HEK293 (cell line): ENCODE measurements around the gene QPCT.

Source experiments
- CTCF ChIA-PET: fragments of 350-600 bp; formaldehyde crosslinking; extraction: SDS; loops from one replicate; lab custom pipeline; 2021; ENCODE audit warnings: antibody characterized with exemption; lab: Yijun Ruan, JAX
- POLR2A ChIA-PET: fragments of 300-600 bp; formaldehyde crosslinking; extraction: SDS; loops from one replicate; lab custom pipeline; 2020; ENCODE audit warnings: antibody characterized with exemption, inconsistent platforms; lab: Yijun Ruan, JAX
- H3K27ac ChIP-seq: fragments of 200-500 bp; sonication (Bioruptor generic); 2 replicates; pipeline ENCODE4 v1.5.1; 2014; ENCODE audit warnings: low read depth, low read length, control low read depth, inconsistent platforms; ENCODE audit errors: extremely low read depth
- H3K36me3 ChIP-seq, 2 experiments: fragments of 200-500 bp in 1 of 2; sonication (Bioruptor generic) in 1 of 2; 1 replicate in 1 of 2; 2 replicates in 1 of 2; pipeline ENCODE4 v1.5.1; 2014 to 2017; ENCODE audit warnings: inconsistent platforms in 2 of 2, low read length in 2 of 2; ENCODE audit not compliant: control insufficient read depth in 2 of 2, insufficient read depth in 1 of 2
- H3K4me1 ChIP-seq: fragments of 200-500 bp; sonication (Bioruptor generic); 2 replicates; pipeline ENCODE4 v1.5.1; 2014; ENCODE audit warnings: mild to moderate bottlenecking, low read length, inconsistent platforms; ENCODE audit not compliant: control insufficient read depth, insufficient read depth
- H3K4me3 ChIP-seq: 2 replicates; pipeline ENCODE4 v1.5.1; 2011; ENCODE audit warnings: low read depth, mild to moderate bottlenecking, control low read depth, low read length, moderate library complexity
- H3K9me3 ChIP-seq: fragments of 200-500 bp; sonication (Bioruptor generic); 2 replicates; pipeline ENCODE4 v1.5.1; 2014; ENCODE audit warnings: low read depth, low read length, inconsistent platforms; ENCODE audit not compliant: control insufficient read depth, insufficient read depth
- KLF16 ChIP-seq: fragments of 450-650 bp; formaldehyde crosslinking; IDR thresholded peaks from 2 replicates; pipeline ENCODE4 v1.5.1; 2017; ENCODE audit warnings: missing biosample characterization, missing genetic modification characterization
- ZIC2 ChIP-seq: fragments of 450-650 bp; formaldehyde crosslinking; IDR thresholded peaks from 2 replicates; pipeline ENCODE4 v1.5.1; 2016; ENCODE audit warnings: missing biosample characterization, missing genetic modification characterization
- ZNF10 ChIP-seq: fragments of 450-650 bp; formaldehyde crosslinking; IDR thresholded peaks from 2 replicates; pipeline ENCODE4 v1.5.1; 2017; ENCODE audit warnings: missing biosample characterization, missing genetic modification characterization
- ZNF146 ChIP-seq: fragments of 450-650 bp; formaldehyde crosslinking; IDR thresholded peaks from 2 replicates; pipeline ENCODE4 v1.5.1; 2016; ENCODE audit warnings: missing biosample characterization, missing genetic modification characterization
- ZNF175 ChIP-seq: fragments of 450-650 bp; formaldehyde crosslinking; IDR thresholded peaks from 2 replicates; pipeline ENCODE4 v1.5.1; 2016; ENCODE audit warnings: missing biosample characterization, missing genetic modification characterization
- ZNF202 ChIP-seq: fragments of 450-650 bp; formaldehyde crosslinking; IDR thresholded peaks from 2 replicates; pipeline ENCODE4 v1.5.1; 2016; ENCODE audit warnings: missing biosample characterization, missing genetic modification characterization, borderline replicate concordance
- ZNF248 ChIP-seq: fragments of 450-650 bp; formaldehyde crosslinking; IDR thresholded peaks from 2 replicates; pipeline ENCODE4 v1.5.1; 2017; ENCODE audit warnings: missing biosample characterization, missing genetic modification characterization
- ZNF530 ChIP-seq: fragments of 450-650 bp; formaldehyde crosslinking; IDR thresholded peaks from 2 replicates; pipeline ENCODE4 v1.5.1; 2016; ENCODE audit warnings: low read depth, missing biosample characterization, missing genetic modification characterization
- ZNF585B ChIP-seq: fragments of 450-650 bp; formaldehyde crosslinking; IDR thresholded peaks from 2 replicates; pipeline ENCODE4 v1.5.1; 2016; ENCODE audit warnings: missing biosample characterization, missing genetic modification characterization
- ZNF660 ChIP-seq: fragments of 450-650 bp; IDR thresholded peaks from 2 replicates; pipeline ENCODE4 v1.5.1; 2018; ENCODE audit warnings: missing biosample characterization, mild to moderate bottlenecking, missing genetic modification characterization
- ZNF792 ChIP-seq: fragments of 450-650 bp; formaldehyde crosslinking; IDR thresholded peaks from 2 replicates; pipeline ENCODE4 v1.5.1; 2016; ENCODE audit warnings: missing biosample characterization, missing genetic modification characterization
- TF ChIP-seq, protein P1 (sequence below): fragments of 450-650 bp; formaldehyde crosslinking; IDR thresholded peaks from 2 replicates; pipeline ENCODE4 v1.5.1; 2016; ENCODE audit warnings: missing biosample characterization, missing genetic modification characterization, low read depth
- TF ChIP-seq, protein P2 (sequence below): fragments of 450-650 bp; formaldehyde crosslinking; IDR thresholded peaks from 2 replicates; pipeline ENCODE4 v1.5.1; 2016; ENCODE audit warnings: missing biosample characterization, missing genetic modification characterization
- TF ChIP-seq, protein P3 (sequence below): fragments of 450-650 bp; formaldehyde crosslinking; IDR thresholded peaks from 2 replicates; pipeline ENCODE4 v1.5.1; 2016; ENCODE audit warnings: missing biosample characterization, missing genetic modification characterization
- TF ChIP-seq, protein P4 (sequence below): fragments of 450-650 bp; formaldehyde crosslinking; conservative IDR thresholded peaks from 2 replicates; pipeline ENCODE4 v1.5.1; 2016; ENCODE audit warnings: low read depth, missing biosample characterization, missing genetic modification characterization
- TF ChIP-seq, protein P5 (sequence below): sonication (generic); formaldehyde crosslinking; IDR thresholded peaks from 2 replicates; pipeline ENCODE4 v1.8.1; 2022; ENCODE audit warnings: mild to moderate bottlenecking, moderate library complexity, missing genetic modification reagents
- TF ChIP-seq, protein P6 (sequence below): fragments of 450-650 bp; formaldehyde crosslinking; IDR thresholded peaks from 2 replicates; pipeline ENCODE4; 2016; ENCODE audit warnings: missing biosample characterization, missing genetic modification characterization
- TF ChIP-seq, protein P7 (sequence below): fragments of 450-650 bp; formaldehyde crosslinking; IDR thresholded peaks from 2 replicates; pipeline ENCODE4 v1.5.1; 2016; ENCODE audit warnings: missing biosample characterization, missing genetic modification characterization

QPCT gene

DNA sequence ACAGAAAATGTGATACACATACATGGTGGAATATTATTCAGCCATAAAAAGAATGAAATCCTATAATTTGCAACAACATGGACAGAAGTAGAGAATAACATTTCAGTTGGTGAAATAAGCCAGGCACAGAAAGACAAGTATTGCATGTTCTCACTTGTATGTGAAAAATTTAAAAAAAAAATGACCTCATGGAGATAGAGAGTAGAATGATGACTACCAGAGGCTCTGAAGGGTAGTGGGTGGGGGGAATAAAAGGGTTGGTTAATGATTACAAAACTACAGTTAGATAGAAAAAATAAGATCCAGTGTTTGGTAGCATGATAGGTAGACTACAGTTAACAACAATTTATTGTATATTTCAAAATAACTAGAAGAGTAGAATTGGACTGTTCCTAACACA is 44.3 kb upstream of the QPCT start:
- no peak overlapping the region for H3K4me3 ChIP-seq
- H3K36me3 ChIP-seq, result no peaks in the 10 kb centered on the region; a peak in 1 of 3 replicates
- no peak for TF ChIP-seq ZNF585B (tag by site-specific recombination)
- TF ChIP-seq ZIC2, result no peak
- TF ChIP-seq ZNF248, result no peak
- TF ChIP-seq KLF16 (tag by site-specific recombination), result no peak
- TF ChIP-seq ZNF146 (tag by site-specific recombination), result peak; percentile 45; the same call in 1 of the 2 replicates
- TF ChIP-seq ZNF792, result no peak
- TF ChIP-seq, protein P1, sequence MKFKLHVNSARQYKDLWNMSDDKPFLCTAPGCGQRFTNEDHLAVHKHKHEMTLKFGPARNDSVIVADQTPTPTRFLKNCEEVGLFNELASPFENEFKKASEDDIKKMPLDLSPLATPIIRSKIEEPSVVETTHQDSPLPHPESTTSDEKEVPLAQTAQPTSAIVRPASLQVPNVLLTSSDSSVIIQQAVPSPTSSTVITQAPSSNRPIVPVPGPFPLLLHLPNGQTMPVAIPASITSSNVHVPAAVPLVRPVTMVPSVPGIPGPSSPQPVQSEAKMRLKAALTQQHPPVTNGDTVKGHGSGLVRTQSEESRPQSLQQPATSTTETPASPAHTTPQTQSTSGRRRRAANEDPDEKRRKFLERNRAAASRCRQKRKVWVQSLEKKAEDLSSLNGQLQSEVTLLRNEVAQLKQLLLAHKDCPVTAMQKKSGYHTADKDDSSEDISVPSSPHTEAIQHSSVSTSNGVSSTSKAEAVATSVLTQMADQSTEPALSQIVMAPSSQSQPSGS (tag by site-specific recombination), result 0 out of 2 replicates have a peak, but pooled peaks have one; percentile 6
- H3K9me3 ChIP-seq, result no peaks in the 10 kb centered on the region
- ChIA-PET CTCF (interaction anchor here (0.6 kb wide), 1 partner anchor 588 kb away, joined by 5 read pairs; no protein-coding TSS in a partner anchor), POLR2A (no interaction called here)
- H3K27ac ChIP-seq, result no peak overlapping the region
- peaks cover 27% of the 10 kb centered on the region for H3K4me1 ChIP-seq

DNA sequence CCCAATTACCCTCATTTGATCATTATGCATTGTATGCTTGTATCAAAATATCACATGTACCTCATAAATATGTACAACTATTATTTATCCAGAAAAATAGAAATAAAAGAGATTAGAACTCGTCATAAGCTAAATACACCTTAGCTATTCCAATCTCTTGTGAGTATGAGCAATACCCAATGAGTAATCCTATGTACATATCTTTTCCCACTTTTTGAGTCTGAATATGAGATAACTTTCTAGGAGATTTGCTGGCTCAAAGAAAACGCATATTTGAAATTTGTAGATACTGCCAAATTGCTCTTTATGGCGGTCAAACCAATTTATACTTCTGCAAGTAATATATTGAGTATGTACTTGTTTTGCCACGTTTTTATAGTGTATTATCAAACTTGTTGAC is 43.9 kb upstream of the QPCT start:
- H3K36me3 ChIP-seq, result no peaks in the 10 kb centered on the region; a peak in 1 of 3 replicates
- POLR2A ChIA-PET, result interaction anchor here (0.6 kb wide), 1 partner anchor 108 kb away, joined by 3 read pairs; no protein-coding TSS in a partner anchor
- no peak overlapping the region for H3K4me3 ChIP-seq
- H3K27ac ChIP-seq, result no peak overlapping the region
- TF ChIP-seq, protein P2, sequence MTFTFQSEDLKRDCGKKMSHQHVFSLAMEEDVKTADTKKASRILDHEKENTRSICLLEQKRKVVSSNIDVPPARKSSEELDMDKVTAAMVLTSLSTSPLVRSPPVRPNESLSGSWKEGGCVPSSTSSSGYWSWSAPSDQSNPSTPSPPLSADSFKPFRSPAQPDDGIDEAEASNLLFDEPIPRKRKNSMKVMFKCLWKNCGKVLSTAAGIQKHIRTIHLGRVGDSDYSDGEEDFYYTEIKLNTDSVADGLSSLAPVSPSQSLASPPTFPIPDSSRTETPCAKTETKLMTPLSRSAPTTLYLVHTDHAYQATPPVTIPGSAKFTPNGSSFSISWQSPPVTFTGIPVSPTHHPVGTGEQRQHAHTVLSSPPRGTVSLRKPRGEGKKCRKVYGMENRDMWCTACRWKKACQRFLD (tag by site-specific recombination), result no peak
- TF ChIP-seq, protein P3, sequence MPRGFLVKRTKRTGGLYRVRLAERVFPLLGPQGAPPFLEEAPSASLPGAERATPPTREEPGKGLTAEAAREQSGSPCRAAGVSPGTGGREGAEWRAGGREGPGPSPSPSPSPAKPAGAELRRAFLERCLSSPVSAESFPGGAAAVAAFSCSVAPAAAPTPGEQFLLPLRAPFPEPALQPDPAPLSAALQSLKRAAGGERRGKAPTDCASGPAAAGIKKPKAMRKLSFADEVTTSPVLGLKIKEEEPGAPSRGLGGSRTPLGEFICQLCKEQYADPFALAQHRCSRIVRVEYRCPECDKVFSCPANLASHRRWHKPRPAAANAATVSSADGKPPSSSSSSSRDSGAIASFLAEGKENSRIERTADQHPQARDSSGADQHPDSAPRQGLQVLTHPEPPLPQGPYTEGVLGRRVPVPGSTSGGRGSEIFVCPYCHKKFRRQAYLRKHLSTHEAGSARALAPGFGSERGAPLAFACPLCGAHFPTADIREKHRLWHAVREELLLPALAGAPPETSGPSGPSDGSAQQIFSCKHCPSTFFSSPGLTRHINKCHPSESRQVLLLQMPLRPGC (tag by site-specific recombination), result no peak
- TF ChIP-seq ZNF175 (tag by site-specific recombination) (no peak), ZNF202 (tag by site-specific recombination) (no peak), ZNF10 (tag by site-specific recombination) (no peak), ZNF530 (tag by site-specific recombination) (no peak), ZNF660 (tag by site-specific recombination) (no peak)
- TF ChIP-seq, protein P4, sequence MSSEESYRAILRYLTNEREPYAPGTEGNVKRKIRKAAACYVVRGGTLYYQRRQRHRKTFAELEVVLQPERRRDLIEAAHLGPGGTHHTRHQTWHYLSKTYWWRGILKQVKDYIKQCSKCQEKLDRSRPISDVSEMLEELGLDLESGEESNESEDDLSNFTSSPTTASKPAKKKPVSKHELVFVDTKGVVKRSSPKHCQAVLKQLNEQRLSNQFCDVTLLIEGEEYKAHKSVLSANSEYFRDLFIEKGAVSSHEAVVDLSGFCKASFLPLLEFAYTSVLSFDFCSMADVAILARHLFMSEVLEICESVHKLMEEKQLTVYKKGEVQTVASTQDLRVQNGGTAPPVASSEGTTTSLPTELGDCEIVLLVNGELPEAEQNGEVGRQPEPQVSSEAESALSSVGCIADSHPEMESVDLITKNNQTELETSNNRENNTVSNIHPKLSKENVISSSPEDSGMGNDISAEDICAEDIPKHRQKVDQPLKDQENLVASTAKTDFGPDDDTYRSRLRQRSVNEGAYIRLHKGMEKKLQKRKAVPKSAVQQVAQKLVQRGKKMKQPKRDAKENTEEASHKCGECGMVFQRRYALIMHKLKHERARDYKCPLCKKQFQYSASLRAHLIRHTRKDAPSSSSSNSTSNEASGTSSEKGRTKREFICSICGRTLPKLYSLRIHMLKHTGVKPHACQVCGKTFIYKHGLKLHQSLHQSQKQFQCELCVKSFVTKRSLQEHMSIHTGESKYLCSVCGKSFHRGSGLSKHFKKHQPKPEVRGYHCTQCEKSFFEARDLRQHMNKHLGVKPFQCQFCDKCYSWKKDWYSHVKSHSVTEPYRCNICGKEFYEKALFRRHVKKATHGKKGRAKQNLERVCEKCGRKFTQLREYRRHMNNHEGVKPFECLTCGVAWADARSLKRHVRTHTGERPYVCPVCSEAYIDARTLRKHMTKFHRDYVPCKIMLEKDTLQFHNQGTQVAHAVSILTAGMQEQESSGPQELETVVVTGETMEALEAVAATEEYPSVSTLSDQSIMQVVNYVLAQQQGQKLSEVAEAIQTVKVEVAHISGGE, result no peak
- TF ChIP-seq, protein P5, sequence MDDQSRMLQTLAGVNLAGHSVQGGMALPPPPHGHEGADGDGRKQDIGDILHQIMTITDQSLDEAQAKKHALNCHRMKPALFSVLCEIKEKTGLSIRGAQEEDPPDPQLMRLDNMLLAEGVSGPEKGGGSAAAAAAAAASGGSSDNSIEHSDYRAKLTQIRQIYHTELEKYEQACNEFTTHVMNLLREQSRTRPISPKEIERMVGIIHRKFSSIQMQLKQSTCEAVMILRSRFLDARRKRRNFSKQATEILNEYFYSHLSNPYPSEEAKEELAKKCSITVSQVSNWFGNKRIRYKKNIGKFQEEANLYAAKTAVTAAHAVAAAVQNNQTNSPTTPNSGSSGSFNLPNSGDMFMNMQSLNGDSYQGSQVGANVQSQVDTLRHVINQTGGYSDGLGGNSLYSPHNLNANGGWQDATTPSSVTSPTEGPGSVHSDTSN (CRISPR knock-in tag), result no peak
- TF ChIP-seq, protein P6, sequence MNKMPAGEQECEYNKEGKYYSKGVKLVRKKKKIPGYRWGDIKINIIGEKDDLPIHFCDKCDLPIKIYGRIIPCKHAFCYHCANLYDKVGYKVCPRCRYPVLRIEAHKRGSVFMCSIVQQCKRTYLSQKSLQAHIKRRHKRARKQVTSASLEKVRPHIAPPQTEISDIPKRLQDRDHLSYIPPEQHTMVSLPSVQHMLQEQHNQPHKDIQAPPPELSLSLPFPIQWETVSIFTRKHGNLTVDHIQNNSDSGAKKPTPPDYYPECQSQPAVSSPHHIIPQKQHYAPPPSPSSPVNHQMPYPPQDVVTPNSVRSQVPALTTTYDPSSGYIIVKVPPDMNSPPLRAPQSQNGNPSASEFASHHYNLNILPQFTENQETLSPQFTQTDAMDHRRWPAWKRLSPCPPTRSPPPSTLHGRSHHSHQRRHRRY (tag by site-specific recombination), result no peak
- TF ChIP-seq, protein P7, sequence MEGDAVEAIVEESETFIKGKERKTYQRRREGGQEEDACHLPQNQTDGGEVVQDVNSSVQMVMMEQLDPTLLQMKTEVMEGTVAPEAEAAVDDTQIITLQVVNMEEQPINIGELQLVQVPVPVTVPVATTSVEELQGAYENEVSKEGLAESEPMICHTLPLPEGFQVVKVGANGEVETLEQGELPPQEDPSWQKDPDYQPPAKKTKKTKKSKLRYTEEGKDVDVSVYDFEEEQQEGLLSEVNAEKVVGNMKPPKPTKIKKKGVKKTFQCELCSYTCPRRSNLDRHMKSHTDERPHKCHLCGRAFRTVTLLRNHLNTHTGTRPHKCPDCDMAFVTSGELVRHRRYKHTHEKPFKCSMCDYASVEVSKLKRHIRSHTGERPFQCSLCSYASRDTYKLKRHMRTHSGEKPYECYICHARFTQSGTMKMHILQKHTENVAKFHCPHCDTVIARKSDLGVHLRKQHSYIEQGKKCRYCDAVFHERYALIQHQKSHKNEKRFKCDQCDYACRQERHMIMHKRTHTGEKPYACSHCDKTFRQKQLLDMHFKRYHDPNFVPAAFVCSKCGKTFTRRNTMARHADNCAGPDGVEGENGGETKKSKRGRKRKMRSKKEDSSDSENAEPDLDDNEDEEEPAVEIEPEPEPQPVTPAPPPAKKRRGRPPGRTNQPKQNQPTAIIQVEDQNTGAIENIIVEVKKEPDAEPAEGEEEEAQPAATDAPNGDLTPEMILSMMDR, result no peak
- H3K4me1 ChIP-seq, result peaks cover 25% of the 10 kb centered on the region
- CTCF ChIA-PET, result interaction anchor here (0.6 kb wide), 2 partner anchors 26 to 576 kb away, joined by 3 to 4 read pairs; no protein-coding TSS in a partner anchor
- no peaks in the 10 kb centered on the region for H3K9me3 ChIP-seq
